Pancreas (tissue), 10 donors: ENCODE measurements around the gene MANEA. TPM values are rescaled to one million over a fixed set of nuclear protein-coding genes. Genes with fewer than 3 reads are reported as not detected.
"Not testable (repeated sequence)": the region's sequence is repeated elsewhere in the genome, so short reads cannot be mapped to it uniquely, and the experiment has no call there.

Source experiments
- ATAC-seq, 4 donors: fragments of 200-7000 bp; cut with Tn5 transposase; one replicate each; pipeline versions ENCODE4 v1.8.0 to v1.9.1; 2020; ENCODE audit warnings: mild to moderate bottlenecking in 4 of 4, moderate library complexity in 4 of 4
- DNase-seq, 6 donors: peaks; one replicate each; pipeline ENCODE4 v3.0.0-alpha.2; 2020
- FAIRE-seq: peaks from 2 replicates; lab custom pipeline; 2012; peaks lifted over from hg19 to GRCh38; lab: Jason Lieb, UNC
- H3K27ac ChIP-seq, 4 donors: fragments of 200-600 bp; sonication (generic); 1 replicate in 3 of 4; 2 replicates in 1 of 4; pipeline versions ENCODE4 v1.5.0 to v1.8.0; 2020
- H3K27me3 ChIP-seq, 4 donors: fragments of 200-600 bp; one replicate each; pipeline ENCODE4 v1.8.0; 2021
- H3K36me3 ChIP-seq, 3 donors: fragments of 200-600 bp; sonication (generic) in 1 of 3; one replicate each; pipeline versions ENCODE4 v1.5.0 to v1.8.0; 2020 to 2021
- H3K4me1 ChIP-seq, 3 donors: fragments of 200-600 bp; one replicate each; pipeline ENCODE4 v1.8.0; 2021
- H3K4me3 ChIP-seq, 4 donors: fragments of 200-600 bp; sonication (generic) in 2 of 4; one replicate each; pipeline versions ENCODE4 v1.5.0 to v1.8.0; 2020 to 2021
- H3K9me3 ChIP-seq, 4 donors: fragments of 200-600 bp; one replicate each; pipeline ENCODE4 v1.8.0; 2021
- CTCF ChIP-seq, 4 donors: fragments of 200-600 bp; sonication (generic) in 3 of 4; IDR thresholded peaks; one replicate each; pipeline versions ENCODE4 v1.5.0 to v1.8.0; 2021; ENCODE audit warnings: antibody characterized with exemption in 4 of 4
- WGBS, 2 donors: extraction: QIAGEN DNeasy Blood & Tissue Kit; methylation state at CpG; one replicate each; pipeline ENCODE4 v1.1.7; 2013; 5-methylcytosine and 5-hydroxymethylcytosine counted together
- intact Hi-C, 3 donors: fragments of 100-400 bp; cut with DNase I; formaldehyde crosslinking; loops; one replicate each; pipeline versions ENCODE4 v1.11.1 to v1.14.2; 2022
- polyA plus RNA-seq, 2 donors: library from polyadenylated mRNA; stranded (reverse); fragments of 200-250 nt; gene quantifications; one replicate each; pipeline ENCODE4 v1.2.3, GENCODE V29; 2013
- total RNA-seq, 6 donors: library from RNA; stranded (reverse); fragmentation: NEBNext Ultra II Directional in 4 of 6; extraction: Animal tissue kit (Norgen Biotek cat#: 25700) in 4 of 6; gene quantifications; one replicate each; pipeline versions ENCODE4 v1.2.1 to v1.2.4, GENCODE V29; 2021 to 2023
- donor health status: healthy with polysubstance abuse.
- donor health status: DM: no; HTN: no; CAD: no; lungs with moderate emphysema.
- donor health status: DM: no; HTN: no; CAD: no.
- donor health status: control.
- donor health status: control.
- donor health status: Bipolar disorder and iron deficiency.
- donor health status: DM: yes; HTN: yes; CAD: no.
- donor health status: DM: no; HTN: no; CAD: no.
- donor health status: DM: no; HTN: no; CAD: no.
- donor health status: DM: yes; HTN: yes; CAD: no.

MANEA gene
- total and polyA plus RNA-seq, 8 donors: 0.95 to 7.5 (median 4.2) TPM

DNA sequence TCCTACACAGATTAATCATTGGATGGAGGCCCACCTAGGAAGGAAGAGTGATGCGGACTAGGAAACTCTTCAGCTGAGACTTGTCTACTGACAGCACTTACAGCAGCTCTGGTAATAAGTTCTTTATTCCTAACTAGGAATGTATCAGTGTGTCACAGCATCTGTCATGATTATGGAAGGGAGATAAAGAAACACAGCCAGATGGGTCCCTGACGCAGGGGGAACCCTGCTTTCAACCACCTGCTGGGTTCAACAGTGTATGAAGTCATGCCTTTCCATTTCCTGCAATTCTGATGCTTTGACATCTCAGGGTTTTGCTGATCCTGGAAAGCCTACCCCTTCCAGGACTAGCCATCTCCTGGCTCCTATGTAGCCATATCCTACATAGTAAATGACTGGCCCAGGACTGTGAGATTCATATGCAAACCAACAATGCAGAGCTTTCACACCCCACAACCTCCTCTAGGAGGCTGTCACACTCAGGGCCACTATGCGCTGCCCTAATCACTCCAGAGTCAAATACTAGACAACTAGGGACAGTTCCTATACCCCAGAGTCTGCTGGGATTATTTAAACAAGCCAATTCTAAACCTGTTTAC is 29.0 kb upstream of the MANEA start:
- H3K9me3 ChIP-seq: no peaks in the 10 kb centered on the region
- intact Hi-C loops: no loop called here
- no peak for TF ChIP-seq CTCF (IDR thresholded peaks at IDR 0.05)
- 88 to 91% methylated on average over 3 of the region's 3 CpGs for WGBS, 2 donors
- no peaks in the 10 kb centered on the region for H3K4me1 ChIP-seq
- DNase-seq (no peak), ATAC-seq (no peak), FAIRE-seq (no peak)
- H3K4me3 ChIP-seq: no peak overlapping the region
- no peaks in the 10 kb centered on the region for H3K36me3 ChIP-seq
- no peak overlapping the region for H3K27ac ChIP-seq
- H3K27me3 ChIP-seq: no peaks in the 10 kb centered on the region

GRCh38 chr6:95551678-95552324 is 25.5 kb upstream of the MANEA start:
- WGBS, 2 donors: 83 to 88% methylated on average over 5 of the region's 5 CpGs
- Histone ChIP-seq H3K27me3 (no peaks in the 10 kb centered on the region), H3K36me3 (no peaks in the 10 kb centered on the region), H3K9me3 (no peaks in the 10 kb centered on the region), H3K27ac (no peak overlapping the region), H3K4me3 (no peak overlapping the region), H3K4me1 (no peaks in the 10 kb centered on the region)
- FAIRE-seq: no peak
- no peak for ATAC-seq
- TF ChIP-seq CTCF (IDR thresholded peaks at IDR 0.05): no peak
- intact Hi-C loops: no loop called here
- no peak for DNase-seq

- Histone ChIP-seq H3K27ac (no peak overlapping the region), H3K27me3 (no peaks in the 10 kb centered on the region), H3K4me1 (no peaks in the 10 kb centered on the region), H3K4me3 (no peak overlapping the region), H3K9me3 (no peaks in the 10 kb centered on the region), H3K36me3 (no peaks in the 10 kb centered on the region)
- FAIRE-seq (no peak), ATAC-seq (no peak), DNase-seq (no peak)
- 65 to 79% methylated on average over 1 of the region's 1 CpG for WGBS, 2 donors
- intact Hi-C loops: no loop called here
- no peak for TF ChIP-seq CTCF (IDR thresholded peaks at IDR 0.05)
Observed at GRCh38 chr6:95553880-95554279, 23.5 kb upstream of the MANEA start.

- H3K9me3 ChIP-seq, ATAC-seq, H3K4me3 ChIP-seq, DNase-seq, FAIRE-seq, intact Hi-C loops, H3K27ac ChIP-seq, H3K4me1 ChIP-seq, H3K27me3 ChIP-seq, H3K36me3 ChIP-seq: not testable (repeated sequence)
- 61 to 63% methylated on average over 5 of the region's 5 CpGs for WGBS, 2 donors
Observed at GRCh38 chr6:95560956-95561355, 16.4 kb upstream of the MANEA start.

DNA sequence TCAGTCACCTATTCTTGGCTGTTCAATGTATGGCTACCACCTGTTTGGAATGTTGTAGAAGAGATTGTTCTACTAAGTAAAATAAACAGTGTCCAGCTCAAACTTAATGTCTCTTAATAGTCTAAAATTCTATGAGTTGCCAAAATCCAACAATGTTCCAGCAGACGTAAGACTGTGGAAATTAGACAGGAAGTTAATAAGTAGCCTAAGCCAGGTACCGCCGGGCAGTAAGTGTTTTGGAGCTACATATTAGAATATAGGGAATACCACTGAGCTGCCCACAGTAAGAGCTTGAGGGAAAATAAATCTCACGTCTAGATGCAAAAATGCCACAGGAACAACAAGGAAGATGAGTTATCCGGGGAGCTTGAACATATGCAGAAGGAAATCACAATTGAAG is 7.8 kb upstream of the MANEA start:
- Histone ChIP-seq H3K9me3 (no peaks in the 10 kb centered on the region), H3K4me1 (peaks cover 0 to 4% (median 0%) of the 10 kb centered on the region in 3 donors), H3K27me3 (no peaks in the 10 kb centered on the region), H3K4me3 (no peak overlapping the region), H3K27ac (no peak overlapping the region), H3K36me3 (no peaks in the 10 kb centered on the region)
- no peak for DNase-seq
- intact Hi-C loops: no loop called here
- no peak for ATAC-seq
- no peak for TF ChIP-seq CTCF (IDR thresholded peaks at IDR 0.05)
- 69% methylated on average over 5 of the region's 5 CpGs for WGBS, 2 donors
- FAIRE-seq: no peak
